ENCODE measurements around the gene CTTNBP2. TPM values are rescaled to one million over a fixed set of nuclear protein-coding genes. Genes with fewer than 3 reads are reported as not detected.

CTTNBP2 gene
- total RNA-seq, 1 donor from 2014 or later, result 25.0 TPM

- H3K27me3 ChIP-seq, result no peaks in the 10 kb centered on the region
- no peak overlapping the region for H3K4me3 ChIP-seq
- H3K27ac ChIP-seq, result peak overlapping the region; percentile 20
- no peaks in the 10 kb centered on the region for H3K9me3 ChIP-seq
- H3K4me1 ChIP-seq, result peaks cover 35% of the 10 kb centered on the region
- intact Hi-C loops (cut with DNase I), result no loop called here
- no peaks in the 10 kb centered on the region for H3K36me3 ChIP-seq
- no peak for TF ChIP-seq CTCF (IDR thresholded peaks at IDR 0.05)
- TF ChIP-seq POLR2AphosphoS5 (IDR thresholded peaks at IDR 0.05; ENCODE audit: insufficient read depth in 1 of 2, low read depth in 1 of 2), result no peak
- TF ChIP-seq POLR2A (IDR thresholded peaks at IDR 0.05), result no peak
- no peak for DNase-seq (ENCODE audit: extremely low spot score in 2 of 2)
Observed at GRCh38 chr7:117827862-117828261, 45.4 kb downstream of the CTTNBP2 start.

- intact Hi-C loops (cut with DNase I), result no loop called here
- Histone ChIP-seq H3K4me3 (no peak overlapping the region), H3K36me3 (no peaks in the 10 kb centered on the region), H3K9me3 (no peaks in the 10 kb centered on the region), H3K27ac (no peak overlapping the region), H3K27me3 (no peaks in the 10 kb centered on the region), H3K4me1 (peaks cover 22% of the 10 kb centered on the region)
- DNase-seq (ENCODE audit: extremely low spot score in 2 of 2), result no peak
- TF ChIP-seq POLR2A (IDR thresholded peaks at IDR 0.05) (no peak), CTCF (IDR thresholded peaks at IDR 0.05) (no peak), POLR2AphosphoS5 (IDR thresholded peaks at IDR 0.05; ENCODE audit: insufficient read depth in 1 of 2, low read depth in 1 of 2) (no peak)
Observed at GRCh38 chr7:117825132-117825531, 48.1 kb downstream of the CTTNBP2 start.

GRCh38 chr7:117824592-117824991 lies 48.6 kb downstream of the CTTNBP2 start:
- TF ChIP-seq CTCF (IDR thresholded peaks at IDR 0.05), result no peak
- no peak for TF ChIP-seq POLR2A (IDR thresholded peaks at IDR 0.05)
- TF ChIP-seq POLR2AphosphoS5 (IDR thresholded peaks at IDR 0.05; ENCODE audit: insufficient read depth in 1 of 2, low read depth in 1 of 2), result no peak
- no peak overlapping the region for H3K4me3 ChIP-seq
- no peak overlapping the region for H3K27ac ChIP-seq
- H3K9me3 ChIP-seq, result no peaks in the 10 kb centered on the region
- no peaks in the 10 kb centered on the region for H3K36me3 ChIP-seq
- intact Hi-C loops (cut with DNase I), result no loop called here
- peaks cover 20% of the 10 kb centered on the region for H3K4me1 ChIP-seq
- no peaks in the 10 kb centered on the region for H3K27me3 ChIP-seq
- DNase-seq (ENCODE audit: extremely low spot score in 2 of 2), result no peak

GRCh38 chr7:117819558-117819957 lies 53.7 kb downstream of the CTTNBP2 start:
- no peak for DNase-seq (ENCODE audit: extremely low spot score in 2 of 2)
- Histone ChIP-seq H3K27me3 (no peaks in the 10 kb centered on the region), H3K27ac (no peak overlapping the region), H3K4me1 (no peaks in the 10 kb centered on the region), H3K9me3 (no peaks in the 10 kb centered on the region), H3K4me3 (no peak overlapping the region), H3K36me3 (no peaks in the 10 kb centered on the region)
- intact Hi-C loops (cut with DNase I), result no loop called here
- TF ChIP-seq CTCF (IDR thresholded peaks at IDR 0.05) (no peak), POLR2AphosphoS5 (IDR thresholded peaks at IDR 0.05; ENCODE audit: insufficient read depth in 1 of 2, low read depth in 1 of 2) (no peak), POLR2A (IDR thresholded peaks at IDR 0.05) (no peak)

- no peak for TF ChIP-seq POLR2A (IDR thresholded peaks at IDR 0.05)
- TF ChIP-seq CTCF (IDR thresholded peaks at IDR 0.05), result no peak
- TF ChIP-seq POLR2AphosphoS5 (IDR thresholded peaks at IDR 0.05; ENCODE audit: insufficient read depth in 1 of 2, low read depth in 1 of 2), result no peak
- no peaks in the 10 kb centered on the region for H3K27me3 ChIP-seq
- DNase-seq (ENCODE audit: extremely low spot score in 2 of 2), result no peak
- no peak overlapping the region for H3K4me3 ChIP-seq
- no peaks in the 10 kb centered on the region for H3K4me1 ChIP-seq
- H3K36me3 ChIP-seq, result no peaks in the 10 kb centered on the region
- H3K9me3 ChIP-seq, result no peaks in the 10 kb centered on the region
- intact Hi-C loops (cut with DNase I), result no loop called here
- H3K27ac ChIP-seq, result no peak overlapping the region
Observed at GRCh38 chr7:117818232-117818631, 55.0 kb downstream of the CTTNBP2 start.
